ENCODE data around the gene MPRIP. TPM values are rescaled to one million over a fixed set of nuclear protein-coding genes. Genes with fewer than 3 reads are reported as not detected.
"Not testable (repeated sequence)": the region's sequence is repeated elsewhere in the genome, so short reads cannot be mapped to it uniquely, and the experiment has no call there.

Gene MPRIP
- total RNA-seq, 1 donor from 2014 or later: 392 TPM

GRCh38 chr17:17004251-17004996, 37.8 kb upstream of the MPRIP start:
- Mint-ChIP-seq H3K4me3 (ENCODE audit: unreplicated experiment) (no peak overlapping the region), H3K36me3 (ENCODE audit: low read depth, unreplicated experiment) (peaks cover 5% of the 10 kb centered on the region), H3K27me3 (ENCODE audit: unreplicated experiment) (peaks cover 4% of the 10 kb centered on the region), H3K27ac (ENCODE audit: unreplicated experiment) (no peak overlapping the region), H3K9me3 (ENCODE audit: unreplicated experiment) (no peaks in the 10 kb centered on the region), H3K4me1 (ENCODE audit: unreplicated experiment) (peaks cover 18% of the 10 kb centered on the region)
- no peak for TF ChIP-seq CTCF (IDR thresholded peaks at IDR 0.05; ENCODE audit: unreplicated experiment)
- no peak for DNase-seq (ENCODE audit: low spot score)

GRCh38 chr17:17004997-17005614, 37.2 kb upstream of the MPRIP start:
- H3K27me3 Mint-ChIP-seq (ENCODE audit: unreplicated experiment); H3K27ac Mint-ChIP-seq (ENCODE audit: unreplicated experiment); DNase-seq (ENCODE audit: low spot score); H3K4me3 Mint-ChIP-seq (ENCODE audit: unreplicated experiment); H3K36me3 Mint-ChIP-seq (ENCODE audit: low read depth, unreplicated experiment); H3K9me3 Mint-ChIP-seq (ENCODE audit: unreplicated experiment): not testable (repeated sequence)
- peaks cover 13% of the 10 kb centered on the region for H3K4me1 Mint-ChIP-seq (ENCODE audit: unreplicated experiment)

GRCh38 chr17:17007891-17008290, 34.4 kb upstream of the MPRIP start:
- DNase-seq (ENCODE audit: low spot score); H3K4me3 Mint-ChIP-seq (ENCODE audit: unreplicated experiment); H3K27ac Mint-ChIP-seq (ENCODE audit: unreplicated experiment); H3K27me3 Mint-ChIP-seq (ENCODE audit: unreplicated experiment); H3K9me3 Mint-ChIP-seq (ENCODE audit: unreplicated experiment); H3K36me3 Mint-ChIP-seq (ENCODE audit: low read depth, unreplicated experiment); H3K4me1 Mint-ChIP-seq (ENCODE audit: unreplicated experiment): not testable (repeated sequence)

- not testable (repeated sequence) for H3K4me1 Mint-ChIP-seq (ENCODE audit: unreplicated experiment); DNase-seq (ENCODE audit: low spot score); H3K27me3 Mint-ChIP-seq (ENCODE audit: unreplicated experiment); H3K9me3 Mint-ChIP-seq (ENCODE audit: unreplicated experiment); H3K27ac Mint-ChIP-seq (ENCODE audit: unreplicated experiment); H3K4me3 Mint-ChIP-seq (ENCODE audit: unreplicated experiment); H3K36me3 Mint-ChIP-seq (ENCODE audit: low read depth, unreplicated experiment)
Measured at GRCh38 chr17:17008621-17009397, 33.4 kb upstream of the MPRIP start.

GRCh38 chr17:17009972-17010371, 32.3 kb upstream of the MPRIP start:
- H3K4me3 Mint-ChIP-seq (ENCODE audit: unreplicated experiment); H3K36me3 Mint-ChIP-seq (ENCODE audit: low read depth, unreplicated experiment); DNase-seq (ENCODE audit: low spot score); H3K27me3 Mint-ChIP-seq (ENCODE audit: unreplicated experiment); H3K4me1 Mint-ChIP-seq (ENCODE audit: unreplicated experiment); H3K27ac Mint-ChIP-seq (ENCODE audit: unreplicated experiment); H3K9me3 Mint-ChIP-seq (ENCODE audit: unreplicated experiment): not testable (repeated sequence)

- not testable (repeated sequence) for H3K27ac Mint-ChIP-seq (ENCODE audit: unreplicated experiment); H3K36me3 Mint-ChIP-seq (ENCODE audit: low read depth, unreplicated experiment); H3K4me3 Mint-ChIP-seq (ENCODE audit: unreplicated experiment); H3K9me3 Mint-ChIP-seq (ENCODE audit: unreplicated experiment); H3K4me1 Mint-ChIP-seq (ENCODE audit: unreplicated experiment); DNase-seq (ENCODE audit: low spot score); H3K27me3 Mint-ChIP-seq (ENCODE audit: unreplicated experiment)
Measured at GRCh38 chr17:17010545-17011034, 31.7 kb upstream of the MPRIP start.

- not testable (repeated sequence) for DNase-seq (ENCODE audit: low spot score); H3K4me1 Mint-ChIP-seq (ENCODE audit: unreplicated experiment); H3K27me3 Mint-ChIP-seq (ENCODE audit: unreplicated experiment); H3K9me3 Mint-ChIP-seq (ENCODE audit: unreplicated experiment); H3K36me3 Mint-ChIP-seq (ENCODE audit: low read depth, unreplicated experiment); H3K27ac Mint-ChIP-seq (ENCODE audit: unreplicated experiment); H3K4me3 Mint-ChIP-seq (ENCODE audit: unreplicated experiment)
Measured at GRCh38 chr17:17011043-17011907, 31.0 kb upstream of the MPRIP start.

GRCh38 chr17:17013828-17014747, 28.2 kb upstream of the MPRIP start:
- DNase-seq (ENCODE audit: low spot score); H3K27me3 Mint-ChIP-seq (ENCODE audit: unreplicated experiment); H3K4me1 Mint-ChIP-seq (ENCODE audit: unreplicated experiment); H3K9me3 Mint-ChIP-seq (ENCODE audit: unreplicated experiment); H3K36me3 Mint-ChIP-seq (ENCODE audit: low read depth, unreplicated experiment); H3K27ac Mint-ChIP-seq (ENCODE audit: unreplicated experiment); H3K4me3 Mint-ChIP-seq (ENCODE audit: unreplicated experiment): not testable (repeated sequence)

- H3K27ac Mint-ChIP-seq (ENCODE audit: unreplicated experiment); H3K4me3 Mint-ChIP-seq (ENCODE audit: unreplicated experiment); DNase-seq (ENCODE audit: low spot score); H3K4me1 Mint-ChIP-seq (ENCODE audit: unreplicated experiment); H3K27me3 Mint-ChIP-seq (ENCODE audit: unreplicated experiment); H3K9me3 Mint-ChIP-seq (ENCODE audit: unreplicated experiment); H3K36me3 Mint-ChIP-seq (ENCODE audit: low read depth, unreplicated experiment): not testable (repeated sequence)
Measured at GRCh38 chr17:17014748-17015124, 27.5 kb upstream of the MPRIP start.
